Endothelial cell of umbilical vein (primary cell): ENCODE measurements around the gene OR13J1.

Source experiments
- CTCF ChIP-seq, 2 donors: IDR thresholded peaks; 1 replicate in 1 of 2; 2 replicates in 1 of 2; pipeline ENCODE4 v1.5.1; 2011; ENCODE audit warnings: low read length in 2 of 2, mild to moderate bottlenecking in 2 of 2, moderate library complexity in 2 of 2, control low read depth in 1 of 2, inconsistent platforms in 1 of 2, low read depth in 1 of 2; ENCODE audit not compliant: insufficient read depth in 1 of 2; ENCODE audit errors: extremely low read depth in 1 of 2
- EZH2 ChIP-seq: IDR thresholded peaks from 2 replicates; pipeline ENCODE4 v1.6.1; 2012; ENCODE audit warnings: borderline replicate concordance, low read depth, mild to moderate bottlenecking, moderate library complexity, low read length, inconsistent platforms; ENCODE audit not compliant: severe bottlenecking
- FOS ChIP-seq: IDR thresholded peaks from 2 replicates; pipeline ENCODE4 v1.6.1; 2011; ENCODE audit warnings: mild to moderate bottlenecking, low read length, moderate library complexity, borderline replicate concordance; ENCODE audit not compliant: insufficient read depth
- GATA2 ChIP-seq: IDR thresholded peaks from 2 replicates; pipeline ENCODE4 v1.7.0; 2011; ENCODE audit warnings: low read depth, mild to moderate bottlenecking, moderate library complexity, mixed read lengths, low read length; ENCODE audit not compliant: insufficient read length, insufficient read depth
- JUN ChIP-seq: IDR thresholded peaks from 2 replicates; pipeline ENCODE4 v1.6.1; 2011; ENCODE audit warnings: borderline replicate concordance, low read depth; ENCODE audit not compliant: insufficient read length, insufficient read depth
- MAX ChIP-seq: IDR thresholded peaks from 2 replicates; pipeline ENCODE4 v1.6.1; 2011; ENCODE audit not compliant: insufficient read depth, insufficient read length
- MYC ChIP-seq: IDR thresholded peaks from one replicate; pipeline ENCODE4 v1.6.1; 2011; ENCODE audit warnings: mild to moderate bottlenecking, low read depth, low read length
- POLR2A ChIP-seq: IDR thresholded peaks from 2 replicates; pipeline ENCODE4 v1.6.1; 2012; ENCODE audit warnings: low read depth, mild to moderate bottlenecking, control low read depth, low read length
- POLR2AphosphoS5 ChIP-seq: IDR thresholded peaks from 2 replicates; pipeline ENCODE4 v1.6.1; 2012; ENCODE audit warnings: low read depth, mild to moderate bottlenecking, control low read depth, low read length, moderate library complexity; ENCODE audit not compliant: insufficient read depth

GRCh38 chr9:35826071-35826701 lies 44.0 kb downstream of the OR13J1 start:
- no peak for TF ChIP-seq EZH2
- peak; percentile 72 to 90 for TF ChIP-seq CTCF (IDR thresholded peaks at IDR 0.05; ENCODE audit: extremely low read depth in 1 of 2, insufficient read depth in 1 of 2, low read depth in 1 of 2, low read length in 2 of 2)
- TF ChIP-seq POLR2A: no peak
- no peak for TF ChIP-seq JUN
- no peak for TF ChIP-seq POLR2AphosphoS5
- no peak for TF ChIP-seq FOS
- no peak for TF ChIP-seq MAX
- no peak for TF ChIP-seq MYC
- TF ChIP-seq GATA2: no peak
